ENCODE results near the gene IPCEF1.

- TF ChIP-seq POLR2A (IDR thresholded peaks at IDR 0.05; ENCODE audit: low read depth, low read length) (no peak), POLR2AphosphoS5 (IDR thresholded peaks at IDR 0.05; ENCODE audit: low read depth, low read length) (no peak), TAF1 (IDR thresholded peaks at IDR 0.05; ENCODE audit: borderline replicate concordance, low read depth, low read length) (no peak)
These were observed 154.3 kb downstream of the IPCEF1 start for GRCh38 chr6:154202339-154202738.
